HepG2 (cell line): ENCODE results near the gene CCDC38. TPM values are rescaled to one million over a fixed set of nuclear protein-coding genes. Genes with fewer than 3 reads are reported as not detected.

Source experiments
- KDM5A ChIP-seq: fragments of 200-600 bp; sonication (generic); IDR thresholded peaks from 2 replicates; pipeline ENCODE4 v1.7.0; 2018; ENCODE audit warnings: antibody characterized with exemption, mild to moderate bottlenecking, low read length, borderline replicate concordance
- MXD4 ChIP-seq: IDR thresholded peaks from 2 replicates; pipeline ENCODE4 v1.6.1; 2016; ENCODE audit warnings: mild to moderate bottlenecking, missing biosample characterization, missing genetic modification reagents
- RBFOX2 ChIP-seq: fragments of 200-400 bp; formaldehyde crosslinking; IDR thresholded peaks from 2 replicates; pipeline ENCODE4 v1.6.1; 2017; ENCODE audit warnings: low read depth, mild to moderate bottlenecking, low read length
- TARDBP ChIP-seq: sonication (generic); formaldehyde crosslinking; IDR thresholded peaks from 2 replicates; pipeline ENCODE4 v1.8.0; 2022; ENCODE audit warnings: mild to moderate bottlenecking, missing genetic modification reagents
- ZFP82 ChIP-seq: sonication (generic); formaldehyde crosslinking; IDR thresholded peaks from 2 replicates; pipeline ENCODE4 v1.5.1; 2020; ENCODE audit warnings: mild to moderate bottlenecking, missing genetic modification reagents, borderline replicate concordance
- ZNF343 ChIP-seq: sonication (generic); formaldehyde crosslinking; IDR thresholded peaks from 2 replicates; pipeline ENCODE4 v1.4.0; 2020; ENCODE audit warnings: mild to moderate bottlenecking, missing genetic modification reagents
- ZNF670 ChIP-seq: sonication (generic); formaldehyde crosslinking; IDR thresholded peaks from 2 replicates; pipeline ENCODE4 v1.8.0; 2022; ENCODE audit warnings: mild to moderate bottlenecking, missing genetic modification reagents, borderline replicate concordance
- ZNF816 ChIP-seq: sonication (generic); formaldehyde crosslinking; IDR thresholded peaks from 2 replicates; pipeline ENCODE4 v1.8.0; 2022; ENCODE audit warnings: missing genetic modification reagents, mild to moderate bottlenecking, borderline replicate concordance
- polyA plus RNA-seq, 8 experiments: library from polyadenylated mRNA; depleted of rRNA in 3 of 8; stranded (reverse) in 7 of 8; unstranded in 1 of 8; fragments of >200 nt; fragmentation: Illumina TruSeq in 4 of 8; extraction: Trizol in 4 of 8; gene quantifications; 2 replicates each; pipeline versions ENCODE4 v1.2.1 to v1.2.3, GENCODE V29; 2011 to 2016; ENCODE audit warnings: low read depth in 4 of 8, missing spikeins in 1 of 8, mixed read lengths in 1 of 8; ENCODE audit not compliant: insufficient read depth in 1 of 8
- total RNA-seq, 5 experiments: library from RNA; depleted of rRNA; stranded (reverse); fragments of >200 nt; fragmentation: Illumina TruSeq; extraction: Trizol; gene quantifications; 2 replicates each; pipeline ENCODE4 v1.2.3, GENCODE V29; 2016; ENCODE audit warnings: low read depth in 1 of 5
- TF ChIP-seq, protein P1 (sequence below): sonication (generic); formaldehyde crosslinking; conservative IDR thresholded peaks from 2 replicates; pipeline ENCODE4 v1.4.0; 2020; ENCODE audit warnings: missing genetic modification reagents
- TF ChIP-seq, protein P2 (sequence below): IDR thresholded peaks from 2 replicates; pipeline ENCODE4 v1.6.1; 2016; ENCODE audit warnings: low read depth, borderline replicate concordance
- TF ChIP-seq, protein P3 (sequence below): sonication (generic); formaldehyde crosslinking; IDR thresholded peaks from 2 replicates; pipeline ENCODE4 v1.5.1; 2020; ENCODE audit warnings: mild to moderate bottlenecking, missing genetic modification reagents
- TF ChIP-seq, protein P4 (sequence below): sonication (generic); formaldehyde crosslinking; IDR thresholded peaks from 2 replicates; pipeline ENCODE4 v1.4.0; 2020; ENCODE audit warnings: missing genetic modification reagents

CCDC38 gene
- total and polyA plus RNA-seq, 2 of the 13 experiments (the other 11 are each of a cell fraction or from before 2014, with no cell fraction given): 0.24 to 0.32 TPM

DNA sequence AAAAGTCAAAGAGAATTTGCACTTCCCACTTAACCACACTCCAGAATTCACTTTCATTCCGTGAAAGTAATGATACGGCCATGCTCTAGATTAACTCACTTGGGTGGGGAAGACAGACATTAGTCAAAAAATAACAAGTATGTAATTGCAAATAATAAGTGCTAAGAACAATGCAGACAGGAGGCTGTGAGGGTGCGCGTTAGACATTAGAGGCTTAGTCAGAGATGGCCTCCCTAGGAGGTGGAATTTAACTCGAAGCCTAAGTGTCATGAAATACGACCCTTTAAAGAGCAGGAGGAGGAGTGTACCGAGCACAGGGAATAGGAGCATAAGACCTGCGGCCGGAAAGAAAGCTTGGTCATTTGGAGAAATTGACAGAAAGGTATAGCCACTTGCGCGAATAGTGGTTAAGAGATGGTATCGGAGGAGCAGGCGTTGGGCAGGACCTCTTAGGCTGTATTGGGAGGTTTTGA is 83.0 kb downstream of the CCDC38 start (continued):
- TF ChIP-seq ZFP82 (CRISPR knock-in tag) (0 out of 2 replicates have a peak, but pooled peaks have one; percentile 44), ZNF343 (CRISPR knock-in tag) (peak; percentile 3; the same call in 1 of the 2 replicates), ZNF816 (CRISPR knock-in tag) (peak; percentile 77; the same call in 1 of the 2 replicates), TARDBP (CRISPR knock-in tag) (no peak), MXD4 (CRISPR knock-in tag) (peak; percentile 0; the same call in 1 of the 2 replicates), ZNF670 (CRISPR knock-in tag) (peak; percentile 50; the same call in 1 of the 2 replicates), KDM5A (peak; percentile 78), RBFOX2 (no peak)
- TF ChIP-seq, protein P1, sequence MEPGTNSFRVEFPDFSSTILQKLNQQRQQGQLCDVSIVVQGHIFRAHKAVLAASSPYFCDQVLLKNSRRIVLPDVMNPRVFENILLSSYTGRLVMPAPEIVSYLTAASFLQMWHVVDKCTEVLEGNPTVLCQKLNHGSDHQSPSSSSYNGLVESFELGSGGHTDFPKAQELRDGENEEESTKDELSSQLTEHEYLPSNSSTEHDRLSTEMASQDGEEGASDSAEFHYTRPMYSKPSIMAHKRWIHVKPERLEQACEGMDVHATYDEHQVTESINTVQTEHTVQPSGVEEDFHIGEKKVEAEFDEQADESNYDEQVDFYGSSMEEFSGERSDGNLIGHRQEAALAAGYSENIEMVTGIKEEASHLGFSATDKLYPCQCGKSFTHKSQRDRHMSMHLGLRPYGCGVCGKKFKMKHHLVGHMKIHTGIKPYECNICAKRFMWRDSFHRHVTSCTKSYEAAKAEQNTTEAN (CRISPR knock-in tag): 0 out of 2 replicates have a peak, but pooled peaks have one; percentile 11
- TF ChIP-seq, protein P2, sequence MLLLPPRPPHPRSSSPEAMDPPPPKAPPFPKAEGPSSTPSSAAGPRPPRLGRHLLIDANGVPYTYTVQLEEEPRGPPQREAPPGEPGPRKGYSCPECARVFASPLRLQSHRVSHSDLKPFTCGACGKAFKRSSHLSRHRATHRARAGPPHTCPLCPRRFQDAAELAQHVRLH (CRISPR knock-in tag): no peak
- TF ChIP-seq, protein P3, sequence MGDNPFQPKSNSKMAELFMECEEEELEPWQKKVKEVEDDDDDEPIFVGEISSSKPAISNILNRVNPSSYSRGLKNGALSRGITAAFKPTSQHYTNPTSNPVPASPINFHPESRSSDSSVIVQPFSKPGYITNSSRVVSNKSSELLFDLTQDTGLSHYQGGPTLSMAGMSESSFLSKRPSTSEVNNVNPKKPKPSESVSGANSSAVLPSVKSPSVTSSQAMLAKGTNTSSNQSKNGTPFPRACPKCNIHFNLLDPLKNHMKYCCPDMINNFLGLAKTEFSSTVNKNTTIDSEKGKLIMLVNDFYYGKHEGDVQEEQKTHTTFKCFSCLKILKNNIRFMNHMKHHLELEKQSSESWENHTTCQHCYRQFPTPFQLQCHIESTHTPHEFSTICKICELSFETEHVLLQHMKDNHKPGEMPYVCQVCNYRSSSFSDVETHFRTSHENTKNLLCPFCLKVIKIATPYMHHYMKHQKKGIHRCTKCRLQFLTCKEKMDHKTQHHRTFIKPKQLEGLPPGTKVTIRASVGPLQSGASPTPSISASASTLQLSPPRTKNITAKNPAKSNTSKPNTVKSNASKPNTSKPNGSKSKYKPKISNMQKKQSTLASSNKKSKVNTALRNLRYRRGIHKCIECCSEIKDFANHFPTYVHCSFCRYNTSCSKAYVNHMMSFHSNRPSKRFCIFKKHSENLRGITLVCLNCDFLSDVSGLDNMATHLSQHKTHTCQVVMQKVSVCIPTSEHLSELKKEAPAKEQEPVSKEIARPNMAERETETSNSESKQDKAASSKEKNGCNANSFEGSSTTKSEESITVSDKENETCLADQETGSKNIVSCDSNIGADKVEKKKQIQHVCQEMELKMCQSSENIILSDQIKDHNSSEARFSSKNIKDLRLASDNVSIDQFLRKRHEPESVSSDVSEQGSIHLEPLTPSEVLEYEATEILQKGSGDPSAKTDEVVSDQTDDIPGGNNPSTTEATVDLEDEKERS (CRISPR knock-in tag): peak; percentile 32; the same call in 1 of the 2 replicates
- TF ChIP-seq, protein P4, sequence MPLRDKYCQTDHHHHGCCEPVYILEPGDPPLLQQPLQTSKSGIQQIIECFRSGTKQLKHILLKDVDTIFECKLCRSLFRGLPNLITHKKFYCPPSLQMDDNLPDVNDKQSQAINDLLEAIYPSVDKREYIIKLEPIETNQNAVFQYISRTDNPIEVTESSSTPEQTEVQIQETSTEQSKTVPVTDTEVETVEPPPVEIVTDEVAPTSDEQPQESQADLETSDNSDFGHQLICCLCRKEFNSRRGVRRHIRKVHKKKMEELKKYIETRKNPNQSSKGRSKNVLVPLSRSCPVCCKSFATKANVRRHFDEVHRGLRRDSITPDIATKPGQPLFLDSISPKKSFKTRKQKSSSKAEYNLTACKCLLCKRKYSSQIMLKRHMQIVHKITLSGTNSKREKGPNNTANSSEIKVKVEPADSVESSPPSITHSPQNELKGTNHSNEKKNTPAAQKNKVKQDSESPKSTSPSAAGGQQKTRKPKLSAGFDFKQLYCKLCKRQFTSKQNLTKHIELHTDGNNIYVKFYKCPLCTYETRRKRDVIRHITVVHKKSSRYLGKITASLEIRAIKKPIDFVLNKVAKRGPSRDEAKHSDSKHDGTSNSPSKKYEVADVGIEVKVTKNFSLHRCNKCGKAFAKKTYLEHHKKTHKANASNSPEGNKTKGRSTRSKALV: no peak
